H9 (cell line): ENCODE measurements around the gene RAI14. TPM values are rescaled to one million over a fixed set of nuclear protein-coding genes. Genes with fewer than 3 reads are reported as not detected.

ENCODE experiments used
- DNase-seq: peaks from one replicate; pipeline ENCODE4 v3.0.0-alpha.2; 2017
- H2AFZ ChIP-seq: one replicate; pipeline ENCODE4 v1.6.1; 2013; ENCODE audit warnings: mild to moderate bottlenecking, low read length, control low read depth, moderate library complexity
- H2AK5ac ChIP-seq: 2 replicates; pipeline ENCODE4 v1.6.1; 2013; ENCODE audit warnings: low read length, control low read depth, mixed read lengths; ENCODE audit not compliant: insufficient read length
- H2BK120ac ChIP-seq: one replicate; pipeline ENCODE4 v1.6.1; 2013; ENCODE audit warnings: low read depth, mild to moderate bottlenecking, low read length, control low read depth, inconsistent platforms; ENCODE audit not compliant: poor library complexity, severe bottlenecking
- H2BK12ac ChIP-seq: 2 replicates; pipeline ENCODE4 v1.6.1; 2013; ENCODE audit warnings: low read length, control low read depth, mixed read lengths, low read depth; ENCODE audit not compliant: insufficient read length
- H2BK15ac ChIP-seq: 2 replicates; pipeline ENCODE4 v1.6.1; 2013; ENCODE audit warnings: low read depth, low read length, control low read depth
- H2BK20ac ChIP-seq: one replicate; pipeline ENCODE4 v1.6.1; 2013; ENCODE audit warnings: low read depth, mild to moderate bottlenecking, low read length, control low read depth, inconsistent platforms; ENCODE audit not compliant: poor library complexity, severe bottlenecking
- H2BK5ac ChIP-seq: 2 replicates; pipeline ENCODE4 v1.6.1; 2013; ENCODE audit warnings: low read length, control low read depth, mixed read lengths; ENCODE audit not compliant: insufficient read length
- H3K14ac ChIP-seq: 2 replicates; pipeline ENCODE4 v1.6.1; 2013; ENCODE audit warnings: low read length, control low read depth; ENCODE audit not compliant: insufficient read depth
- H3K18ac ChIP-seq: 2 replicates; pipeline ENCODE4 v1.6.1; 2013; ENCODE audit warnings: low read depth, mild to moderate bottlenecking, mixed read lengths, low read length, control low read depth; ENCODE audit not compliant: insufficient read length
- H3K23ac ChIP-seq: 2 replicates; pipeline ENCODE4 v1.6.1; 2013; ENCODE audit warnings: low read length, control low read depth, mixed read lengths, low read depth; ENCODE audit not compliant: insufficient read length
- H3K23me2 ChIP-seq: 2 replicates; pipeline ENCODE4 v1.6.1; 2013; ENCODE audit warnings: low read depth, mild to moderate bottlenecking, mixed read lengths, low read length, control low read depth; ENCODE audit not compliant: insufficient read length, poor library complexity, severe bottlenecking
- H3K27ac ChIP-seq: 2 replicates; pipeline ENCODE4 v1.5.1; 2013; ENCODE audit warnings: low read length, control low read depth, mixed read lengths, low read depth; ENCODE audit not compliant: insufficient read length
- H3K27me3 ChIP-seq: 2 replicates; pipeline ENCODE4 v1.6.1; 2013; ENCODE audit warnings: low read length, control low read depth, inconsistent platforms; ENCODE audit not compliant: insufficient read depth
- H3K4ac ChIP-seq: 2 replicates; pipeline ENCODE4 v1.6.1; 2013; ENCODE audit warnings: low read depth, mild to moderate bottlenecking, control low read depth, inconsistent platforms, low read length, moderate library complexity
- H3K4me1 ChIP-seq: 2 replicates; pipeline ENCODE4 v1.6.1; 2013; ENCODE audit warnings: low read length, control low read depth, inconsistent platforms; ENCODE audit not compliant: insufficient read depth
- H3K4me2 ChIP-seq: 2 replicates; pipeline ENCODE4 v1.6.1; 2013; ENCODE audit warnings: low read length, control low read depth, mixed read lengths; ENCODE audit not compliant: insufficient read length, insufficient read depth
- H3K56ac ChIP-seq: 2 replicates; pipeline ENCODE4 v1.6.1; 2013; ENCODE audit warnings: low read depth, mild to moderate bottlenecking, mixed read lengths, low read length, control low read depth; ENCODE audit not compliant: insufficient read length
- H3K79me1 ChIP-seq: 2 replicates; pipeline ENCODE4 v1.6.1; 2013; ENCODE audit warnings: low read depth, mild to moderate bottlenecking, moderate library complexity, low read length, control low read depth, inconsistent platforms; ENCODE audit not compliant: insufficient read depth, poor library complexity, severe bottlenecking
- H3K79me2 ChIP-seq: 2 replicates; pipeline ENCODE4 v1.6.1; 2013; ENCODE audit warnings: low read length, control low read depth, inconsistent platforms; ENCODE audit not compliant: insufficient read depth
- H3K9ac ChIP-seq: 2 replicates; pipeline ENCODE4 v1.6.1; 2013; ENCODE audit warnings: low read length, control low read depth, mixed read lengths; ENCODE audit not compliant: insufficient read length; ENCODE audit errors: extremely low read depth
- H3K9me3 ChIP-seq: one replicate; pipeline ENCODE4 v1.6.1; 2013; ENCODE audit warnings: low read depth, low read length, inconsistent platforms; ENCODE audit not compliant: control insufficient read depth
- H3T11ph ChIP-seq: one replicate; pipeline ENCODE4 v1.6.1; 2013; ENCODE audit warnings: mild to moderate bottlenecking, low read length, control low read depth, inconsistent platforms
- H4K20me1 ChIP-seq: one replicate; pipeline ENCODE4 v1.6.1; 2013; ENCODE audit not compliant: control insufficient read depth, insufficient read length, insufficient read depth
- H4K5ac ChIP-seq: 2 replicates; pipeline ENCODE4 v1.6.1; 2013; ENCODE audit warnings: low read depth, mild to moderate bottlenecking, mixed read lengths, low read length, control low read depth; ENCODE audit not compliant: insufficient read length
- H4K8ac ChIP-seq: replicated peaks from 2 replicates; pipeline ENCODE4 v1.6.1; 2013; ENCODE audit warnings: low read length, control low read depth, mixed read lengths, low read depth; ENCODE audit not compliant: insufficient read length
- H4K91ac ChIP-seq: 2 replicates; pipeline ENCODE4 v1.6.1; 2013; ENCODE audit warnings: low read depth, mild to moderate bottlenecking, moderate library complexity, mixed read lengths, low read length, control low read depth; ENCODE audit not compliant: insufficient read length
- H3K27ac Mint-ChIP-seq, 3 experiments: 2 replicates in 2 of 3; 3 replicates in 1 of 3; pipeline ENCODE4 v1.8.0; 2020 to 2021; ENCODE audit warnings: mixed read lengths in 3 of 3, mild to moderate bottlenecking in 1 of 3, moderate library complexity in 1 of 3
- H3K27me3 Mint-ChIP-seq: 2 replicates; pipeline ENCODE4 v1.8.0; 2021; ENCODE audit warnings: low read depth, mild to moderate bottlenecking, moderate library complexity, mixed read lengths
- H3K36me3 Mint-ChIP-seq, 3 experiments: 2 replicates in 2 of 3; 3 replicates in 1 of 3; pipeline ENCODE4 v1.8.0; 2020 to 2021; ENCODE audit warnings: low read depth in 3 of 3, mixed read lengths in 3 of 3; ENCODE audit not compliant: insufficient read depth in 1 of 3
- H3K4me1 Mint-ChIP-seq, 2 experiments: 2 replicates each; pipeline ENCODE4 v1.8.0; 2020; ENCODE audit warnings: mixed read lengths in 2 of 2
- H3K4me3 Mint-ChIP-seq, 2 experiments: 2 replicates in 1 of 2; 3 replicates in 1 of 2; pipeline ENCODE4 v1.8.0; 2020 to 2021; ENCODE audit warnings: mild to moderate bottlenecking in 2 of 2, mixed read lengths in 2 of 2, moderate library complexity in 1 of 2
- H3K9me3 Mint-ChIP-seq, 2 experiments: 2 replicates in 1 of 2; 3 replicates in 1 of 2; pipeline ENCODE4 v1.8.0; 2020; ENCODE audit warnings: mild to moderate bottlenecking in 2 of 2, mixed read lengths in 2 of 2, moderate library complexity in 1 of 2
- CTCF ChIP-seq: fragments of 200-600 bp; sonication (generic); conservative IDR thresholded peaks from 3 replicates; pipeline ENCODE4 v1.8.0; 2021; ENCODE audit warnings: antibody characterized with exemption, mild to moderate bottlenecking
- whole genome bisulfite sequencing: extraction: QIAGEN DNeasy Blood & Tissue Kit; methylation state at CpG from one replicate; pipeline ENCODE4 v1.1.7; 2013; ENCODE audit warnings: missing lambda C conversion rate, low lambda C conversion rate, mixed read lengths; ENCODE audit not compliant: insufficient read length; ENCODE audit errors: extremely low coverage; 5-methylcytosine and 5-hydroxymethylcytosine counted together
- total RNA-seq: library from RNA; stranded (reverse); gene quantifications from 2 replicates; pipeline ENCODE4 v1.2.1, GENCODE V29; 2021

Gene RAI14
- total RNA-seq, 1 experiment from 2014 or later, result 127 TPM

- no peaks in the 10 kb centered on the region for H3K23me2 ChIP-seq
- no peak overlapping the region for H3K18ac ChIP-seq
- H3K79me2 ChIP-seq, result no peaks in the 10 kb centered on the region
- no peak overlapping the region for H3K56ac ChIP-seq
- no peak overlapping the region for H2BK5ac ChIP-seq
- no peak overlapping the region for H3T11ph ChIP-seq
- H3K79me1 ChIP-seq, result no peaks in the 10 kb centered on the region
- H2AFZ ChIP-seq, result no peak overlapping the region
- Mint-ChIP-seq H3K27ac (no peak overlapping the region), H3K27me3 (no peaks in the 10 kb centered on the region), H3K9me3 (peaks cover 0 to 3% of the 10 kb centered on the region in 2 experiments; a peak in 1 of 5 replicates), H3K36me3 (no peaks in the 10 kb centered on the region), H3K4me3 (no peak overlapping the region), H3K4me1 (peaks cover 8 to 9% of the 10 kb centered on the region in 2 experiments)
- no peak overlapping the region for H2BK20ac ChIP-seq
- H3K23ac ChIP-seq, result no peak overlapping the region
- no peak for TF ChIP-seq CTCF
- H2BK120ac ChIP-seq, result no peak overlapping the region
- no peak overlapping the region for H3K9ac ChIP-seq
- H3K27ac ChIP-seq, result no peak overlapping the region
- no peak overlapping the region for H3K4me2 ChIP-seq
- no CpG with 5 or more reads among the region's 2 CpGs for WGBS
- H3K4ac ChIP-seq, result no peak overlapping the region
- H2BK15ac ChIP-seq, result no peak overlapping the region
- no peak overlapping the region for H3K14ac ChIP-seq
- H4K5ac ChIP-seq, result no peak overlapping the region
- H2BK12ac ChIP-seq, result no peak overlapping the region
- no peak overlapping the region for H2AK5ac ChIP-seq
- no peaks in the 10 kb centered on the region for H3K9me3 ChIP-seq
- H4K8ac ChIP-seq, result no peak overlapping the region
- no peak for DNase-seq
- no peak overlapping the region for H4K91ac ChIP-seq
- no peaks in the 10 kb centered on the region for H4K20me1 ChIP-seq
- H3K4me1 ChIP-seq, result no peaks in the 10 kb centered on the region; the same call in 1 of the 2 replicates
- H3K27me3 ChIP-seq, result no peaks in the 10 kb centered on the region
Observed at GRCh38 chr5:34870382-34870781, 214.3 kb downstream of the RAI14 start.
